GM12878 (cell line): ENCODE measurements around the gene LAD1. TPM values are rescaled to one million over a fixed set of nuclear protein-coding genes. Genes with fewer than 3 reads are reported as not detected.

ENCODE experiments used
- ATAC-seq: fragments of 200-7000 bp; cut with Tn5 transposase; 3 replicates; pipeline ENCODE4 v1.9.1; 2020; ENCODE audit warnings: mild to moderate bottlenecking, moderate library complexity
- BruUV-seq: library from RNA; stranded (reverse); fragments of 400-500 nt; replicated peaks from 2 replicates; lab custom pipeline; 2021; lab: Mats Ljungman, UMichigan
- CTCF ChIA-PET: fragments of 300-600 bp; sonication (Branson Sonifier 250); formaldehyde crosslinking; extraction: SDS; loops from one replicate; lab custom pipeline; 2021; ENCODE audit warnings: inconsistent platforms; lab: Yijun Ruan, JAX
- POLR2A ChIA-PET: fragments of 350-600 bp; formaldehyde crosslinking; extraction: SDS; loops from one replicate; lab custom pipeline; 2021; ENCODE audit warnings: inconsistent platforms; lab: Charles Lee
- RAD21 ChIA-PET: fragments of 300-600 bp; sonication (Branson Sonifier 250); formaldehyde crosslinking; loops from one replicate; lab custom pipeline; 2023; ENCODE audit warnings: antibody characterized with exemption; ENCODE audit not compliant: unreplicated experiment; lab: Charles Lee
- SMC1A ChIA-PET: fragments of 300-600 bp; sonication (Branson Sonifier 250); formaldehyde crosslinking; loops from one replicate; lab custom pipeline; 2023; ENCODE audit not compliant: unreplicated experiment, uncharacterized antibody; lab: Charles Lee
- DNase-seq: peaks from one replicate; pipeline ENCODE4 v3.0.0-alpha.2; 2011; ENCODE audit warnings: low read depth, low spot score
- FAIRE-seq: peaks from 3 replicates; lab custom pipeline; 2011; peaks lifted over from hg19 to GRCh38; lab: Jason Lieb, UNC
- H2AFZ ChIP-seq: 2 replicates; pipeline ENCODE4 v1.6.0; 2011; ENCODE audit warnings: low read depth, low read length, control low read depth; ENCODE audit not compliant: control insufficient read depth
- H3K27ac ChIP-seq: 2 replicates; pipeline ENCODE4 v1.5.1; 2011; ENCODE audit warnings: control low read depth; ENCODE audit not compliant: control insufficient read depth, insufficient read depth
- H3K27me3 ChIP-seq, 2 experiments: replicated peaks in 1 of 2; 2 replicates each; pipeline versions ENCODE4 v1.6.0 to v1.6.1; 2011; ENCODE audit warnings: low read length in 1 of 2; ENCODE audit not compliant: control insufficient read depth in 2 of 2, insufficient read depth in 2 of 2
- H3K36me3 ChIP-seq, 2 experiments: 2 replicates each; pipeline ENCODE4 v1.5.1; 2011; ENCODE audit warnings: low read length in 1 of 2; ENCODE audit not compliant: control insufficient read depth in 2 of 2, insufficient read depth in 2 of 2
- H3K4me1 ChIP-seq: 2 replicates; pipeline ENCODE4 v1.6.1; 2011; ENCODE audit warnings: mild to moderate bottlenecking, low read length, moderate library complexity, mixed read lengths; ENCODE audit not compliant: control insufficient read depth, insufficient read depth
- H3K4me2 ChIP-seq: 2 replicates; pipeline ENCODE4 v1.6.0; 2011; ENCODE audit warnings: control low read depth; ENCODE audit not compliant: control insufficient read depth, insufficient read depth
- H3K4me3 ChIP-seq: fragments of 200-600 bp; sonication (generic); 2 replicates; pipeline ENCODE4 v1.5.1; 2016
- H3K79me2 ChIP-seq: 2 replicates; pipeline ENCODE4 v1.6.0; 2011; ENCODE audit warnings: low read length; ENCODE audit not compliant: control insufficient read depth, insufficient read depth
- H3K9ac ChIP-seq: 2 replicates; pipeline ENCODE4 v1.8.0; 2011; ENCODE audit warnings: low read length, control low read depth, mixed read lengths; ENCODE audit not compliant: control insufficient read depth, insufficient read depth
- H3K9me3 ChIP-seq: replicated peaks from 3 replicates; pipeline ENCODE4 v1.5.1; 2011; ENCODE audit warnings: mild to moderate bottlenecking, low read length; ENCODE audit not compliant: control insufficient read depth, insufficient read depth
- H4K20me1 ChIP-seq: 2 replicates; pipeline ENCODE4 v1.6.0; 2011; ENCODE audit not compliant: control insufficient read depth, insufficient read depth
- ASH2L ChIP-seq: fragments of 300-600, 200-600 bp; sonication (generic); IDR thresholded peaks from 2 replicates; pipeline ENCODE4 v1.6.1; 2017; ENCODE audit warnings: low read depth, mild to moderate bottlenecking, borderline replicate concordance
- CHD1 ChIP-seq: IDR thresholded peaks from 2 replicates; pipeline ENCODE4 v1.6.1; 2012; ENCODE audit warnings: low read depth, low read length, improper control_type of control experiment
- CREB1 ChIP-seq: IDR thresholded peaks from 2 replicates; pipeline ENCODE4 v1.6.1; 2012; ENCODE audit warnings: low read depth, mild to moderate bottlenecking, inconsistent platforms
- FOS ChIP-seq: IDR thresholded peaks from 3 replicates; pipeline ENCODE4 v1.6.1; 2011; ENCODE audit warnings: borderline replicate concordance; ENCODE audit not compliant: insufficient read length; ENCODE audit errors: extremely low read depth
- FOXM1 ChIP-seq: IDR thresholded peaks from 2 replicates; pipeline ENCODE4 v1.6.1; 2012; ENCODE audit warnings: low read depth, mild to moderate bottlenecking, inconsistent platforms, low read length, moderate library complexity
- KLF5 ChIP-seq: fragments of 450-650 bp; IDR thresholded peaks from 2 replicates; pipeline ENCODE4 v1.6.1; 2014; ENCODE audit warnings: mild to moderate bottlenecking; ENCODE audit not compliant: partially characterized antibody
- NRF1 ChIP-seq: conservative IDR thresholded peaks from 2 replicates; pipeline ENCODE4 v1.6.1; 2011; ENCODE audit warnings: mild to moderate bottlenecking, low read depth, low read length, improper control_type of control experiment
- RCOR1 ChIP-seq: conservative IDR thresholded peaks from 2 replicates; pipeline ENCODE4 v1.6.1; 2012; ENCODE audit warnings: low read depth, low read length, improper control_type of control experiment
- SMAD1 ChIP-seq: fragments of 450-650 bp; IDR thresholded peaks from 2 replicates; pipeline ENCODE4 v1.6.1; 2018; ENCODE audit warnings: mild to moderate bottlenecking, low read depth; ENCODE audit not compliant: partially characterized antibody
- SREBF2 ChIP-seq: IDR thresholded peaks from 2 replicates; pipeline ENCODE4 v1.6.1; 2012; ENCODE audit warnings: mild to moderate bottlenecking, low read length
- TAF1 ChIP-seq: IDR thresholded peaks from 2 replicates; pipeline ENCODE4 v1.6.1; 2011; ENCODE audit warnings: mild to moderate bottlenecking, low read depth, low read length, borderline replicate concordance
- YBX1 ChIP-seq: fragments of 450-650 bp; IDR thresholded peaks from 2 replicates; pipeline ENCODE4 v1.6.1; 2016; ENCODE audit warnings: antibody characterized with exemption
- ZNF217 ChIP-seq: fragments of 450-650 bp; IDR thresholded peaks from 2 replicates; pipeline ENCODE4 v1.6.1; 2017; ENCODE audit warnings: antibody characterized with exemption, mild to moderate bottlenecking
- ZNF622 ChIP-seq: fragments of 450-650 bp; IDR thresholded peaks from 2 replicates; pipeline ENCODE4 v1.6.1; 2017; ENCODE audit warnings: mild to moderate bottlenecking, inconsistent platforms
- WGBS: methylation state at CpG from one replicate; pipeline ENCODE4 v1.1.6; 2016; ENCODE audit warnings: low lambda C conversion rate; ENCODE audit not compliant: insufficient replicate concordance, insufficient coverage; ENCODE audit errors: missing lambda C conversion rate; 5-methylcytosine and 5-hydroxymethylcytosine counted together
- in situ Hi-C: fragments of 300-500 bp; cut with MboI; formaldehyde crosslinking; loops from 9 replicates; pipeline ENCODE4 v1.14.3; 2018; ENCODE audit warnings: mixed read lengths
- intact Hi-C: fragments of 100-400 bp; cut with micrococcal nuclease; formaldehyde crosslinking; loops from one replicate; pipeline ENCODE4 v1.14.2; 2022; ENCODE audit not compliant: unreplicated experiment
- polyA plus RNA-seq, 11 experiments: library from polyadenylated mRNA; depleted of rRNA in 4 of 11; unstranded in 6 of 11; stranded (reverse) in 5 of 11; fragments of >200 nt; fragmentation: Nextera tagmentation in 4 of 11; fragmentation: Illumina TruSeq in 1 of 11; extraction: Ambion mirVana in 4 of 11; extraction: Trizol in 1 of 11; gene quantifications; 1 replicate in 1 of 11; 2 replicates in 10 of 11; pipeline versions ENCODE4 v1.2.1 to v1.2.3, GENCODE V29; 2011 to 2016; ENCODE audit warnings: inconsistent platforms in 2 of 11, missing spikeins in 2 of 11, low read depth in 1 of 11
- total RNA-seq, 4 experiments: library from RNA; depleted of rRNA in 3 of 4; stranded (reverse); fragments of >200 nt in 3 of 4; fragmentation: Illumina TruSeq in 1 of 4; extraction: Trizol in 1 of 4; gene quantifications; 2 replicates each; pipeline versions ENCODE4 v1.2.1 to v1.2.3, GENCODE V29; 2013 to 2021
- TF ChIP-seq, protein P1 (sequence below): fragments of 450-650 bp; IDR thresholded peaks from 2 replicates; pipeline ENCODE4 v1.6.1; 2018; ENCODE audit warnings: borderline replicate concordance, mild to moderate bottlenecking; ENCODE audit not compliant: partially characterized antibody
- TF ChIP-seq, protein P2 (sequence below): fragments of 450-650 bp; IDR thresholded peaks from 2 replicates; pipeline ENCODE4 v1.6.1; 2017; ENCODE audit warnings: mild to moderate bottlenecking, low read depth, inconsistent platforms; ENCODE audit not compliant: poor library complexity, severe bottlenecking

The LAD1 gene
- total and polyA plus RNA-seq, 10 of the 15 experiments (the other 5 are each of a cell fraction or from before 2014, with no cell fraction given), result 0.05 to 0.48 (median 0.32) TPM; not detected in 3

DNA sequence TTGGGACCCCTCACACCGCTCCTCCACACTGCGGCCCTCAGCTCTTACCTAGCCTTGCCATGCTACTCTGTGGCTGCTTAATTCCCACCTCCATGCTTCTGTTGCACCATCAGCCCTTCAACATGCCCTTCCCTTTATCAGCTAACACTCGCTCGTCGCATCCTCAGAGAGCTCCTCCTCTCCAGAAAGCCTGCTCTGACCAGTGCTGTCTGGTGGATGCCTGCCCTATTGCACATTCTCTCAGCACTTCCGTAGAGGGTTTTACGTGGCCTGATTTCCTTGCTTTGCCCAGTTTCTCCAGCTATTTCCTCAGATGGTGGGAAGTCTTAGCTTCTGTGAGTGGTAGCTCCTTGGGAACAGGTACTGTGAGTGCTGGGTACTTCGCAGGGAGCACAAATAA, 10.3 kb upstream of the LAD1 start (continued):
- no peak for TF ChIP-seq YBX1
- no peak for TF ChIP-seq SMAD1

DNA sequence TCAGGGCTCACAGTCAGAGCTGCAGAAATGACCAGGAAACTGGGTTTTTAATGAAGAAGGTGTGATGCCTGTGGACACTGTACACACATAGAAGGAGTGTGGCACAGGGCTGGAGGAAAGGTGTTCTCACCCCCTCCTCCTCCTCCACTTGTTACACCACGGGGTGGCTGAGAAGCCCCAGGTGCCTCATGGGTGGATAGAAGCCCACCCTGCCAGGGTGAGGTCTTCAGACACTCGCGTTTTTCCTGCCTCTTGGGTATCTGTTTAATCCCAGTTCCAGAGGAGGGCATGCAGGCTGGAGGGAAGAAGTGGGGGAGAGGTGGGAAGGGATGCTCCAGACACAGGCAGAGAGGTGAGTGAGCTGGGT, 9.7 kb upstream of the LAD1 start:
- ChIA-PET POLR2A (interaction anchor here (11.9 kb wide), 1 partner anchor 20 kb away, joined by 228 read pairs; no protein-coding TSS in a partner anchor), SMC1A (interaction anchor here (1.0 to 12.3 kb wide), 4 partner anchors 9 to 72 kb away, joined by 3 to 374 read pairs (median 6); no protein-coding TSS in a partner anchor), CTCF (interaction anchor here (0.6 to 14.4 kb wide), 16 partner anchors 10 to 163 kb away, joined by 3 to 623 read pairs (median 8); partner anchors contain the start of gene TNNT2), RAD21 (interaction anchor here (0.9 to 12.1 kb wide), 7 partner anchors 9 to 385 kb away, joined by 3 to 340 read pairs (median 3); partner anchors contain the start of genes KIF21B and TNNI1)
- DNase-seq (no peak), FAIRE-seq (no peak), ATAC-seq (no peak)
- Histone ChIP-seq H3K36me3 (no peaks in the 10 kb centered on the region), H3K27me3 (no peaks in the 10 kb centered on the region; a peak in 1 of 4 replicates), H3K9me3 (no peaks in the 10 kb centered on the region), H3K4me3 (no peak overlapping the region), H3K79me2 (no peaks in the 10 kb centered on the region), H3K27ac (no peak overlapping the region), H4K20me1 (no peaks in the 10 kb centered on the region), H3K9ac (no peak overlapping the region), H3K4me2 (no peak overlapping the region), H3K4me1 (peaks cover 35% of the 10 kb centered on the region), H2AFZ (no peak overlapping the region)
- 0% methylated on average over 2 of the region's 3 CpGs for WGBS
- intact Hi-C loops, result loop anchor here (1.0 kb wide), 3 partner anchors 24 to 155 kb away; no protein-coding TSS in a partner anchor
- BruUV-seq, result no TSS peak
- in situ Hi-C loops, result no loop called here
- TF ChIP-seq NRF1 (no peak), KLF5 (no peak), FOXM1 (no peak), RCOR1 (no peak), CHD1 (no peak), FOS (no peak), ASH2L (no peak), TAF1 (no peak), CREB1 (no peak), ZNF622 (no peak), SREBF2 (no peak), ZNF217 (no peak)
- TF ChIP-seq, protein P1, sequence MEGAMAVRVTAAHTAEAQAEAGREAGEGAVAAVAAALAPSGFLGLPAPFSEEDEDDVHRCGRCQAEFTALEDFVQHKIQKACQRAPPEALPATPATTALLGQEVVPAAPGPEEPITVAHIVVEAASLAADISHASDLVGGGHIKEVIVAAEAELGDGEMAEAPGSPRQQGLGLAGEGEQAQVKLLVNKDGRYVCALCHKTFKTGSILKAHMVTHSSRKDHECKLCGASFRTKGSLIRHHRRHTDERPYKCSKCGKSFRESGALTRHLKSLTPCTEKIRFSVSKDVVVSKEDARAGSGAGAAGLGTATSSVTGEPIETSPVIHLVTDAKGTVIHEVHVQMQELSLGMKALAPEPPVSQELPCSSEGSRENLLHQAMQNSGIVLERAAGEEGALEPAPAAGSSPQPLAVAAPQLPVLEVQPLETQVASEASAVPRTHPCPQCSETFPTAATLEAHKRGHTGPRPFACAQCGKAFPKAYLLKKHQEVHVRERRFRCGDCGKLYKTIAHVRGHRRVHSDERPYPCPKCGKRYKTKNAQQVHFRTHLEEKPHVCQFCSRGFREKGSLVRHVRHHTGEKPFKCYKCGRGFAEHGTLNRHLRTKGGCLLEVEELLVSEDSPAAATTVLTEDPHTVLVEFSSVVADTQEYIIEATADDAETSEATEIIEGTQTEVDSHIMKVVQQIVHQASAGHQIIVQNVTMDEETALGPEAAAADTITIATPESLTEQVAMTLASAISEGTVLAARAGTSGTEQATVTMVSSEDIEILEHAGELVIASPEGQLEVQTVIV, result no peak
- TF ChIP-seq, protein P2, sequence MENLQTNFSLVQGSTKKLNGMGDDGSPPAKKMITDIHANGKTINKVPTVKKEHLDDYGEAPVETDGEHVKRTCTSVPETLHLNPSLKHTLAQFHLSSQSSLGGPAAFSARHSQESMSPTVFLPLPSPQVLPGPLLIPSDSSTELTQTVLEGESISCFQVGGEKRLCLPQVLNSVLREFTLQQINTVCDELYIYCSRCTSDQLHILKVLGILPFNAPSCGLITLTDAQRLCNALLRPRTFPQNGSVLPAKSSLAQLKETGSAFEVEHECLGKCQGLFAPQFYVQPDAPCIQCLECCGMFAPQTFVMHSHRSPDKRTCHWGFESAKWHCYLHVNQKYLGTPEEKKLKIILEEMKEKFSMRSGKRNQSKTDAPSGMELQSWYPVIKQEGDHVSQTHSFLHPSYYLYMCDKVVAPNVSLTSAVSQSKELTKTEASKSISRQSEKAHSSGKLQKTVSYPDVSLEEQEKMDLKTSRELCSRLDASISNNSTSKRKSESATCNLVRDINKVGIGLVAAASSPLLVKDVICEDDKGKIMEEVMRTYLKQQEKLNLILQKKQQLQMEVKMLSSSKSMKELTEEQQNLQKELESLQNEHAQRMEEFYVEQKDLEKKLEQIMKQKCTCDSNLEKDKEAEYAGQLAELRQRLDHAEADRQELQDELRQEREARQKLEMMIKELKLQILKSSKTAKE, result no peak
- TF ChIP-seq, all 136 proteins: peak for 0
